Brain microvascular endothelial cell (primary cell): ENCODE results near the gene CAP1.

Experiments used
- DNase-seq: peaks from one replicate; pipeline ENCODE4 v3.0.0-alpha.2; 2020
- H3K27ac ChIP-seq: fragments of 250-450 bp; sonication (Bioruptor Pico); 2 replicates; pipeline ENCODE4 v1.5.1; 2020; ENCODE audit warnings: mild to moderate bottlenecking, moderate library complexity
- H3K27me3 ChIP-seq: fragments of 250-450 bp; sonication (Bioruptor Pico); replicated peaks from 2 replicates; pipeline ENCODE4 v1.5.1; 2020; ENCODE audit warnings: mild to moderate bottlenecking
- H3K36me3 ChIP-seq: fragments of 250-450 bp; sonication (Bioruptor Pico); replicated peaks from 2 replicates; pipeline ENCODE4 v1.5.1; 2020; ENCODE audit warnings: mild to moderate bottlenecking
- H3K4me3 ChIP-seq: 2 replicates; pipeline ENCODE4 v1.5.1; 2011; ENCODE audit warnings: low read depth, mild to moderate bottlenecking, control low read depth, low read length, moderate library complexity
- in situ Hi-C: cut with HindIII; loops from 2 replicates; pipeline ENCODE4 v1.10.0; 2017; ENCODE audit warnings: low sequenced_read_pairs, low pct_ligation_motif_present
- TF ChIP-seq, protein P1 (sequence below): IDR thresholded peaks from 2 replicates; pipeline ENCODE4 v1.5.1; 2011; ENCODE audit warnings: low read depth, mild to moderate bottlenecking, moderate library complexity, low read length, control low read depth, inconsistent platforms; ENCODE audit errors: missing control alignments

Gene CAP1

DNA sequence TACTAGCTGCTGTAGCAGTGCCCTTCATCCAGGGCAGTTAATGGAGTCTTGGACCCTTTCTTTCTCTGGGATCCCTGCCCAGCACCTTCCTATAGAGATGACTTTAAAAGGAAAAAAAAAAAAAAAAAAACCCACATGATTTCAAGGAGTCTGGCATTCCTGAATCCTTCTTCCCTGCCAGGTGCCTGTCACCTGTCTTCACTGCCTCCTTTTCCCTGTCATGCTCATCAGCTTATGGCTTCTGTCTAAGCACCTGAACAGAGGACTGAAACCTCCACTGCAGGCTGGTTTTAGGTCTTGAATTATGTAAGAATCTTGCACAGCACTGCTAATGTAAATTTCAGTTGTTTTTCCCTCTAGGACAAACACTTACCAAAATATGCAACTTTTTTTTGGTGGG lies 31.6 kb downstream of the CAP1 start:
- H3K27me3 ChIP-seq: no peaks in the 10 kb centered on the region
- H3K27ac ChIP-seq: no peak overlapping the region
- no peak overlapping the region for H3K4me3 ChIP-seq
- TF ChIP-seq, protein P1, sequence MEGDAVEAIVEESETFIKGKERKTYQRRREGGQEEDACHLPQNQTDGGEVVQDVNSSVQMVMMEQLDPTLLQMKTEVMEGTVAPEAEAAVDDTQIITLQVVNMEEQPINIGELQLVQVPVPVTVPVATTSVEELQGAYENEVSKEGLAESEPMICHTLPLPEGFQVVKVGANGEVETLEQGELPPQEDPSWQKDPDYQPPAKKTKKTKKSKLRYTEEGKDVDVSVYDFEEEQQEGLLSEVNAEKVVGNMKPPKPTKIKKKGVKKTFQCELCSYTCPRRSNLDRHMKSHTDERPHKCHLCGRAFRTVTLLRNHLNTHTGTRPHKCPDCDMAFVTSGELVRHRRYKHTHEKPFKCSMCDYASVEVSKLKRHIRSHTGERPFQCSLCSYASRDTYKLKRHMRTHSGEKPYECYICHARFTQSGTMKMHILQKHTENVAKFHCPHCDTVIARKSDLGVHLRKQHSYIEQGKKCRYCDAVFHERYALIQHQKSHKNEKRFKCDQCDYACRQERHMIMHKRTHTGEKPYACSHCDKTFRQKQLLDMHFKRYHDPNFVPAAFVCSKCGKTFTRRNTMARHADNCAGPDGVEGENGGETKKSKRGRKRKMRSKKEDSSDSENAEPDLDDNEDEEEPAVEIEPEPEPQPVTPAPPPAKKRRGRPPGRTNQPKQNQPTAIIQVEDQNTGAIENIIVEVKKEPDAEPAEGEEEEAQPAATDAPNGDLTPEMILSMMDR: no peak
- no peak for DNase-seq
- in situ Hi-C loops: no loop called here
- H3K36me3 ChIP-seq: peaks cover 82% of the 10 kb centered on the region

DNA sequence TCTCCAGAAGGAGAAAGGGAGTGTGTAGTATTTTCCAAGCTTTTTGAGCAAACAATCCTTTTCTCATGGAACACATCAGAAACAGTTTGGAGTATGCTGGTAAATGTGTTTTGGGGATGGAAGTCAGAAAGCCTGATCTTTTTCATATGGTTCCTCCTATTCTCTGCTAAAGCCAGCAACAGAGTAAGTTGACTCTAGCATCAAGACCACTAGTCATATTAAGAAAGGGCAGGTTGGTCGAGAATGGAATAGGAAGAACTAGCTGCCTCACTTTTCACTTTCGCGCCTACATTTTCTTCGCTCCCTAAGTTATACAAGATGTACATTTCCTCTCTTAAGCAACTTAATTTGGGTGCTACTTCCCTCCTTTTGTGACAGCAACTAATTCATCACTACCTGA lies 32.5 kb downstream of the CAP1 start:
- DNase-seq: no peak
- in situ Hi-C loops: no loop called here
- Histone ChIP-seq H3K4me3 (no peak overlapping the region), H3K27me3 (no peaks in the 10 kb centered on the region), H3K27ac (no peak overlapping the region), H3K36me3 (peaks cover 75% of the 10 kb centered on the region)
- TF ChIP-seq, protein P1: no peak

DNA sequence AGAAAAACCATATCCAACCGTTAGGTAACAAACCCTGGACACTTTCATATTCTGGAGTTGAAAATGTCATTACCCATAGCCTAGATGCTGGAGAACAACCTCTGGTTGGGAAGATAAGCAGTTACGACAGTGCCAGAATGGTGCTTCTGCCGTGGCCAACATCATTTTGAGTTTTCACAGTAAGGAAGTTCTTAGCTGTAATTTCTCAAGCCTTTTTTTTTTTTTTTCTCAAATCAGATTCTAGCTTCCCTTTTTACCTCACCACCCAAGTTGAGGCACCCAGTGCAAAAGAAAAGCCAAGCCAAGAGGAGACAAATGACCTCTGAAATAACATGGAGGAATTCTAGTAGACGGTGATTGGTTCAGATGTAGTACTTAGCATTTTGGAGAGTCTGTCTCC lies 34.7 kb downstream of the CAP1 start:
- DNase-seq: no peak
- in situ Hi-C loops: no loop called here
- TF ChIP-seq, protein P1: no peak
- peaks cover 66% of the 10 kb centered on the region for H3K36me3 ChIP-seq
- H3K4me3 ChIP-seq: no peak overlapping the region
- no peaks in the 10 kb centered on the region for H3K27me3 ChIP-seq
- H3K27ac ChIP-seq: no peak overlapping the region

DNA sequence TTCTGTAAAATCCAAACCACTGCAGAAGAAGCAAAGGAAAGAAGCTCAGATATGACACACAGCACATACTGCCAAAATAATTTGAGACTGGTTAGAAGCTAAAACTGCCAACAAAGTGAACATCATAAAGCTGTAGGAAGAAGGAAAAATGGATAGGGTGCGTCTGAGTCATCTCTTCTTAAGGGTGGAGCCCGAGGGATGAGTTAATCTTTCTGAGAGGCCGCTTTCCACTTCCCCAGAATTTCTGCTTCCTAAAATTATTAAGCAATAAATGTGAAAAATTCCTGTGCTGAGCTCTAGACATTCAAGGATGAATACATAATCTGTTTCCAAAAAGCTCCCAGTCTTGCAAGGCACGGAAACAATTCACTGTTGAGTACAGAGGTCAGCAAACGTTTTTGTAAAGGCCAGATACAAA lies 36.4 kb downstream of the CAP1 start:
- H3K4me3 ChIP-seq: no peak overlapping the region
- TF ChIP-seq, protein P1: no peak
- no peaks in the 10 kb centered on the region for H3K27me3 ChIP-seq
- peaks cover 49% of the 10 kb centered on the region for H3K36me3 ChIP-seq
- H3K27ac ChIP-seq: no peak overlapping the region
- in situ Hi-C loops: no loop called here
- peak; percentile 56 for DNase-seq

DNA sequence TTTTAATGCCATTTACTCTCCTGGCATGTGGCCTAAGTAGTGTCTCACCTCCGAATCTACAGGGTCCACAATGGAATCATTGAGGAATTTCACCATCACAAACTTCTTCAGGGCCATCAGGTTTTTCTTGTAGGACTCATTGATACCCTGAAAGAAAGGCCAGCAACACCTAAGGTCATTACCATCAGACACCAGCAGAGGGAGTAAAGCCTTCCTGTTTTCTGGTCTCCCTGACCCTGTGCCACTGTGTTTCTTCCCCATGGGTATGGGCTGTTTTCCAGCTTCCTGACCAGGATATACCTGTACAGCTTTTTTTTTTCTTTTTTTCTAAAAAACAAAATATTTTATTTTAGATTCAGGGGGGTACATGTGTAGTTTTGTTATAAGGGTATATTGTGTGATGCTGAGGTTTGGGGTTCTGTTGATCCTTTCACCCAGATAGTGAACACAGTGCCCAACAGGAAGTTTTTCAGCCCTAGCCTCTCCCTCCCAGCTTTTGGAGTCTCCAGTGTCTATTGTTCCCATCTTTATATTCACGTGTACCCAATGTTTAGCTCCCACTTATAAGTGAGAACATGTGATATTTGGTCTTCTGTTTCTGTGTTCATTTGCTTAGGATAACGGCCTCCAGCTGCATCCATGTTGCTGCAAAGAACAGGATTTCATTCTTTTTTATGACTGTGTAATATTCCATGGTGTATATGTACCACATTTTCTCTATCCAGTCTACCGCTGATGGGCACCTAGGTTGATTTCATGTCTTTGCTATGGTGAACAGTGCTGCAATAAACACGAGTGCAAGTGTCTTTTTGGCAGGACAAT lies 38.2 kb downstream of the CAP1 start:
- DNase-seq: peak; percentile 69
- peaks cover 33% of the 10 kb centered on the region for H3K36me3 ChIP-seq
- H3K27ac ChIP-seq: no peak overlapping the region

More for the DNA sequence above, 38.2 kb downstream of the CAP1 start:
- in situ Hi-C loops: no loop called here
- no peaks in the 10 kb centered on the region for H3K27me3 ChIP-seq
- H3K4me3 ChIP-seq: no peak overlapping the region
- TF ChIP-seq, protein P1: peak; percentile 84
